GM19395 (cell line): Measurements from ENCODE around the gene IGFBP6.
A peak's percentile ranks its signal among the peaks of the same experiment; 100 is the strongest.
"Not testable (repeated sequence)": the region's sequence is repeated elsewhere in the genome, so short reads cannot be mapped to it uniquely, and the experiment has no call there.

Experiments
- ATAC-seq: cut with Tn5 transposase; IDR thresholded peaks from one replicate; pipeline ENCODE4 v1.9.1; 2021; ENCODE audit warnings: mild to moderate bottlenecking, moderate library complexity; ENCODE audit not compliant: unreplicated experiment

IGFBP6 gene

DNA sequence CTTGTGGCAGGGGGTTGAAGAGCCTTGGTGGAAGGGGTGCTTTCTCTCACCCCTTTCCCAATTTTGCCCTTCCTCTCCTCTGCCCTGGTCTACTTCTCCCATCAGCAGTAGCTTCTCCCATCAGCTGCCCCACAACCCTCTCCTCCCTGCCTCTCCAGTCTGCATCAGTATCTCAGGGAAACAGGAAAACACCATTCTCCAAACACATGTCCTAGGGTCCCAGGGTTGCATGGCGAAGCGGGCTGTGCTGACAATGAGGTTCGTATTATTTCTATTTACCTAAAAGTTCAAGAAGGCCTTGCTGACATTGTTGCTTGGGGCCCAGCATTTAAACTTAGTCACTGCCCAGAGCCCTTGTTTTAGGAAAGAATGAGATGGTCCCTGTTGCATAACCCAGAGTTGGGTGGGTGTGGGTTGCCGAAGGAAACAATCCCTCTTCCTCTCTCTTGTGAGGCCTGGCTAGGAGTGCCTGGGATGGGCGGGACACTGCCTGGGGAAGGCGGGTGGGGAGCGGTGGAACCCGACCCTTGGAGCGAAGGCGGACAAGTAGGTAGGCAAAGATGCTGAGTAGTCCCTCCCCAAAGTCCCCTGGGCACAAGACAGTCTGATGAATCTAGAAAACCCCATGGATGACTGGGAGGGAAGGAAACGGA is 1.3 kb upstream of the IGFBP6 start:
- ATAC-seq = no peak

- no peak for ATAC-seq
Measured at GRCh38 chr12:53096759-53097158, 708 bp upstream of the IGFBP6 start.

- no peak for ATAC-seq
Measured at GRCh38 chr12:53097207-53097563, 282 bp upstream of the IGFBP6 start.

DNA sequence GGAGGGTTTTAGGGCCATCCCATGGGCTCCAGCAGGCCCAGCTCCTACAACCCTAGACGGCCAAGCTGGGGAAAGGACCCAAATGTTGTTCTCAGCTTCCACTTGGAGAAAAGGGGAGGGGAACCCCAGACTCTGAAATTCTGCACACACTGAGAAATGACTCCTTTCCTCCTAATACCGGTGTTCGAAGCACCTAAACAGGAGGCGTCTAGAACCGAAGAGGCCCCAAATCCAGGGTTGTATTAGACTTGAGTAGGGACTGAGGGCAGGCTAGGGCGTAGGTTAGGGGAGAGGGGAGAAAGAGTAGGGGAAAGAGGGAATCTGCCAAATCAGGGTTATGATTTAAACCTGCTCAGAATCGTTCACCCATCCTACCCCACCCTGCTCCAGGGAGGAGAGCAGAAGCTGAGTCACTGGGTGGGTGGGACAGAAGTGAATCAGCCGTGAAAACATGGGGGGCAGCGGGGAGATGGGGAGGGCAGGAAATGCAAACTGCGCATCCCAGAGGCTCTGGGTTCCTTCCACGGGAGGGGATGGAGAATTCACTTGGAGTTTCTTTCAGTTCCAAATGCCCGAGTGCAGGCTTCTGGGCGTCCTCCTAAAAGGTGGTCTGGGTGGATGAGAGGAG is 1.0 kb downstream of the IGFBP6 start:
- no peak for ATAC-seq

GRCh38 chr12:53099071-53099882 is 1.8 kb downstream of the IGFBP6 start:
- ATAC-seq = no peak

- ATAC-seq = no peak
Measured at GRCh38 chr12:53100466-53101151, 3.1 kb downstream of the IGFBP6 start.

- ATAC-seq = no peak
Measured at GRCh38 chr12:53101266-53101665, 3.8 kb downstream of the IGFBP6 start.

DNA sequence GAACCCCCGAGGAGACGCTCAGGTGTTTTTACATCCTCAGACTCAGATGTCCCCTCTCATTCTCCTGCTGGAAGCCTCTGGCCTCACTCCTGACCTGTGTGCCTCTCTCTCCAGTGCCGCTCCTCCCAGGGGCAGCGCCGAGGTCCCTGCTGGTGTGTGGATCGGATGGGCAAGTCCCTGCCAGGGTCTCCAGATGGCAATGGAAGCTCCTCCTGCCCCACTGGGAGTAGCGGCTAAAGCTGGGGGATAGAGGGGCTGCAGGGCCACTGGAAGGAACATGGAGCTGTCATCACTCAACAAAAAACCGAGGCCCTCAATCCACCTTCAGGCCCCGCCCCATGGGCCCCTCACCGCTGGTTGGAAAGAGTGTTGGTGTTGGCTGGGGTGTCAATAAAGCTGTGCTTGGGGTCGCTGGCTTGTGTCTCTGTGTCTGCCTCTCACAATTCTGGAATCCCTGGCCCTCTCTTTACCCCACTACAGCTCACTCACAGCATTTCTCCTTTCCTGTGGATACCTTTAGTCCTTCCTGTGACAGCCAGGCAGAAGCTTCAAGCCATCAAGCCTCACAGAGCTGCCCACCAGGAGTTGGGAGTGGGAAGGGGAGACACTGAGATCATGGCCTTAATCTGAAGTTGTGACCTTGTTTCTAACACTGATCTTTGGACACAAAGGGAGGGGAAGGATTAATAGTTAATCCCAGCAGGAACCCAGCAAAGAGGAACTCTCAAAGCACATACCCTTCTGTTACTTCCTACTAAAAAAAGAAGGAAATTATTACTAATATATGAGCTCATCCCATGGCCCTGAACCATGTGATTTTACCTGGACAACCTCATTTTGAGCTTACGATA is 4.7 kb downstream of the IGFBP6 start:
- no peak for ATAC-seq

DNA sequence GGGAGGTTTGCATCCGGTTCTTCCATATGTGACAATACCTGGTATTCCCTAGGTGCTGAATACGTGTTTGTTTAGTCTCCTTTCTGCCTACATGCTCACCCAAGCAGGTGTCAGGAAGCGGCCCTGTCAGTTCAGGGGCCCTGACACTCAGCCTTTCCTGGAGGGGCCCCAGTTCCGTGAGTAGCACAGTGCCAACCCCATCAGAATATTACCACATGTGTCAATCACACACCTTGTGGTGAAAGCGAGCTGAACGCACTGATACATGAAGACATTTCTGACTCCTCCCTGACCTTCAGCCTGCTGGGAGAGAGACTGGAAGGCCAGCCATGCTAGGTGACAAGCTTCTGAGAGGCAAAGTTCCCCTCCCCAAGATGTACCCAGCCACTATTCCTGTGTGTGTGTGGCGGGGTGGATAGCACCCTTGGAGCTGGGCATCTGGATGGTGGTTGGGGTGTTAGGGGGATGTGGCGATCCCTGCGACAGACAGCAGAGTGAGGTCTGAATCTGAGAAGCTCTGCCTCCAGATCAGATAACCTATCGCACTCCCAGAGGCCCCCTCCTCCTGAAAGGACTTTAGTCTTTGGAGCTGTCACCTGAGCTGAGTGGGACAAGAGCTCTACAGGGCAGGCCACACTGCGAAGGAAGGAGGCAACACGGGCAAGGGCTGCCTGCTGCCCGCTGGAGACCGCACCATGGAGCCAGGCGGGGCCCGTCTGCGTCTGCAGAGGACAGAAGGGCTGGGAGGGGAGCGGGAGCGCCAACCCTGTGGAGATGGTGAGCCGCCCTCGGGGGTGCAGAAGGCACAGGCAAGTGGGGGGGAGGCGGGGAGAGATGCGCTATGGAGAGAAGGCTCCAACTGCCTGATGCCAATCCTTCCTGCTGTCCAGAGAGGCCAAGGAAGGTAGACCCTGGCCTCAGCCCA is 5.7 kb downstream of the IGFBP6 start, which contains the start of gene SOAT2:
TSS of gene SOAT2 (plus strand) at position 604 of the 925 bp plus-strand sequence. CDS start at position 696, 92 bp downstream.
- peak; percentile 54 for ATAC-seq

DNA sequence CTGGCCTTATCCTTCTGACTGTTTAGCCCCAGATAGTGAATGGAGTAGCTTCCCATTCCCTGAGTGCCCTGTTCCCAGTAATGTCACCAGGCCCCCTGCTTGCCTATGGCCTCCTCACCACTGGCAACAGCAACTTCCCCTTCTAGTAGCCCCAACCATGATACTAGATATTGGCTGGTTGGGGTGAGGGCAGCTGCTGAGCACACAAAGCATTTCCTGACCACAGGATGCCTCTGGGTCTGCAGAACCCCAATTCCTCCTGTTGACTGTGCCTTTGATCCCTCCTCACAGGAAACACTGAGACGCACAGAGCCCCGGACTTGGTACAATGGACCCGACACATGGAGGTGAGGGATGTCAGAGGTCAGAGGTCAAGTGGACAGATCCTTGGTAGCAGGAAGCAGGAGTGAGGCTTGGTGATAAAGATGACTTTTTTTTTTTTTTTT is 6.4 kb downstream of the IGFBP6 start:
- no peak for ATAC-seq

- ATAC-seq = no peak
Measured at GRCh38 chr12:53105256-53105655, 7.8 kb downstream of the IGFBP6 start.

- ATAC-seq = no peak
Measured at GRCh38 chr12:53105712-53106439, 8.4 kb downstream of the IGFBP6 start.

GRCh38 chr12:53107122-53107521 is 9.7 kb downstream of the IGFBP6 start:
- no peak for ATAC-seq

DNA sequence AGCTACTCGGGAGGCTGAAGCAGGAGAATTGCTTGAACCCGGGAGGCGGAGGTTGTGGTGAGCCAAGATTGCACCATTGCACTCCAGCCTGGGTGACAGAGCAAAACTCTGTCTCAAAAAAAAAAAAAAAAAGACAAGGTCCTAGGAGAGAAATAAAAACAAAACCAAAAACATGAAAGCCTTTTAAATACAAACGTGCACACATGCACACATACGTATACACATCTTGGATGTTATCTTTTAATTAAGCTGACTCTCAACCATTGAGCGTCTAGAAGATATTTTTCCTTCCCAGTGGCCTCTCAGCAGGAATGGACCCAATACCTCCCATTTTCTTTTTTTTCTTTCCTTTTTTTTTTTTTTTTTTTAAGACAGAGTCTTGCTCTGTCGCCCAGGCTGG is 15.0 kb downstream of the IGFBP6 start:
- ATAC-seq = not testable (repeated sequence)

DNA sequence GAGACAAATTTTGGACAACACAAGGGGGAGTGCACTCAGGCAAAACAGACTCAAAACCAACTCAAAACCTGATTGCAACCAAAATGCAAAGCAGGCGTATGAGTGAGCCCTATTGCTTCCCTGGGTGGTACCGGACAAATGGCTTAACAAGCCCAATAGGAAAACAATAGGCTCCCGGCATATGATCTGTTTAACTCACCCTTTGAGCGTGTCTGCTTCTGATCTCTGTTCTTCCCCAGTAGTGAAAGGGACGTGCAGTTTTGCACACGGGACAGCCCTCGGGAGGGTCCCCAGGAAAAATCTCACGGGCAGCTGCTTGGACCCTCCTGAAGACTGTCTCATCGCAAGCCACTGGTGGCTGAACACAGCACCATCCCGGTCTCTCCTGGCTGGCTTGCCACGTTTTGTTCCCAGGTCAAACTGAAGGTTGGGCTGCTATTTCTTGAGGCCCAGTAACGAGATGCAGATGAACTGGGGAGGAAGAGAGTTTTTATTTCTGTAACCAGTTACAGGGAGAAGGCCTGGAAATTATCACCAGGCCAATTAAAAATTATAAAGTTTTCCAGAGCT is 15.8 kb downstream of the IGFBP6 start:
- no peak for ATAC-seq

DNA sequence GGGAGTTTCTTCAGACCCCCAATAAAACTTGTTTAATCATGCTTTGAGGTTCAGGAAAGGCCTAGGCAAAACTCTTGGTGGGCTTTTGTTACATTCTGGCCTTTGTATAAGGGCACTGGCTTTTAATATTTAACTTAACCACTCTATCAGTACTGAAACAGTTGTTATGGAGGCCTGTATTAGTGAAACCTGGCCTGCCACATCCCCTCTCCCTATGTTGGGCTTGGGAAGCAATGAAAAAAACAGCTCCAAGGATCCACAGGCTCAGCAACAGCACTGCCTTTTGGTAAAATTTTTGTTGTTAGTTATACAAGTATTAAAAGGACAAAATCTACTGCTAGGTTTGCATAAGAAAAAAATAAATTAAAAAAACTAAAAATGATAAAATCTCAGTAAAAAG is 16.5 kb downstream of the IGFBP6 start:
- no peak for ATAC-seq

GRCh38 chr12:53115112-53115890 is 17.8 kb downstream of the IGFBP6 start:
- no peak for ATAC-seq
